ENCODE data around the gene PPT2. TPM values are rescaled to one million over a fixed set of nuclear protein-coding genes. Genes with fewer than 3 reads are reported as not detected.

PPT2 gene
- polyA plus RNA-seq, 1 donor from 2014 or later: 330 TPM

DNA sequence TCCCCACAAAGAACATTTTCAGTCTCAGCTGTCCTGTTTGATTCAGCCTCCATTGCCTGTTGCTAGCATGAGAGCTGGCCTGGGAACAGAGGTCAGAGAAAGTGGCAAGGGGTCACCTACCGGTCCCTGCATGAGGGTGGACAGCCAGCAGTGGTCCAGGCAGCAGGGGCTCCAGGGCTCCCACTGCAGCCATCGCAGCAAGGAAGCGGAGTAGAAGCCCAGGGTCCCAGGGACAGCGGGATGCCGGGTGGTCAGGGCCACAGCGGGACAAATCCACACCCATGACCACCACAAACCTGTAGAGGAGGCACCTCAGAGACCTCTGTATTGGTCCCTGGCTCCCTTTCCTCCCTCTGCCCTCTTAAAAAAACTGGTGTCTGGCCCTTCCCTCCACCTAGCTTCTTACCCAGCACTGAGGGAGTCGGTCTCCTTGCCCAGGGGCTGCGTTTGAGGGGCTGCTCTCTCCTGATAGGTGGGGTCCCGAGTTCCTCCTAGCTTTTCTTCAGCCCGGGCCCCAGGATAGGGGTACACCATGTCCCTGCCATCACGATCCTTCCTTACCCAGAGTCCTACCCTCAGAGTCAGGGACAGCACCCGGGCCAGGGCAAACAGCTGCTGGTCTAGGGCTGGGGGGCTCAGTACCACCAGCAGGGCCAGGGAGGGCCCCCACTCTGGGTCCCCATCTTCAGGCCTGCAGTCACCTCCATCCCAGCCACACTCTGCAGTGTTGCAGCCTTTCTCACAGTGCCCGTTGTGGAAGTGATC is 47.0 kb downstream of the PPT2 start:
- Histone ChIP-seq H3K79me2 (replicated peaks; ENCODE audit: insufficient read depth, low read length) (no peaks in the 10 kb centered on the region), H3K27ac (ENCODE audit: low read length) (no peak overlapping the region), H3K4me3 (ENCODE audit: low read length) (no peak overlapping the region), H3K9me3 (ENCODE audit: low read length) (no peaks in the 10 kb centered on the region), H3K9ac (ENCODE audit: low read length) (no peak overlapping the region), H4K20me1 (ENCODE audit: insufficient read depth) (no peaks in the 10 kb centered on the region), H3F3A (ENCODE audit: insufficient read depth, low read length, poor library complexity, severe bottlenecking) (no peaks in the 10 kb centered on the region), H3K9me2 (ENCODE audit: insufficient read depth, low read length) (no peaks in the 10 kb centered on the region), H3K36me3 (ENCODE audit: insufficient read depth, low read length) (no peaks in the 10 kb centered on the region), H2AFZ (ENCODE audit: low read depth, low read length) (no peak overlapping the region), H3K27me3 (ENCODE audit: insufficient read depth, low read depth, low read length) (no peaks in the 10 kb centered on the region), H3K4me2 (ENCODE audit: low read length) (no peak overlapping the region)
- TF ChIP-seq TAF1 (IDR thresholded peaks at IDR 0.05; ENCODE audit: low read depth) (no peak), CTCF (IDR thresholded peaks at IDR 0.05; ENCODE audit: poor library complexity, severe bottlenecking) (no peak), RAD21 (conservative IDR thresholded peaks at IDR 0.05) (no peak), EZH2 (IDR thresholded peaks at IDR 0.05; ENCODE audit: borderline replicate concordance, insufficient read depth, low read length, poor library complexity, severe bottlenecking) (no peak), MXI1 (conservative IDR thresholded peaks at IDR 0.05; ENCODE audit: poor library complexity, severe bottlenecking) (no peak), EP300 (conservative IDR thresholded peaks at IDR 0.05; ENCODE audit: poor library complexity, severe bottlenecking) (no peak), SMC3 (conservative IDR thresholded peaks at IDR 0.05; ENCODE audit: poor library complexity) (no peak), POLR2AphosphoS5 (IDR thresholded peaks at IDR 0.05) (no peak)
- TF ChIP-seq, protein P1, sequence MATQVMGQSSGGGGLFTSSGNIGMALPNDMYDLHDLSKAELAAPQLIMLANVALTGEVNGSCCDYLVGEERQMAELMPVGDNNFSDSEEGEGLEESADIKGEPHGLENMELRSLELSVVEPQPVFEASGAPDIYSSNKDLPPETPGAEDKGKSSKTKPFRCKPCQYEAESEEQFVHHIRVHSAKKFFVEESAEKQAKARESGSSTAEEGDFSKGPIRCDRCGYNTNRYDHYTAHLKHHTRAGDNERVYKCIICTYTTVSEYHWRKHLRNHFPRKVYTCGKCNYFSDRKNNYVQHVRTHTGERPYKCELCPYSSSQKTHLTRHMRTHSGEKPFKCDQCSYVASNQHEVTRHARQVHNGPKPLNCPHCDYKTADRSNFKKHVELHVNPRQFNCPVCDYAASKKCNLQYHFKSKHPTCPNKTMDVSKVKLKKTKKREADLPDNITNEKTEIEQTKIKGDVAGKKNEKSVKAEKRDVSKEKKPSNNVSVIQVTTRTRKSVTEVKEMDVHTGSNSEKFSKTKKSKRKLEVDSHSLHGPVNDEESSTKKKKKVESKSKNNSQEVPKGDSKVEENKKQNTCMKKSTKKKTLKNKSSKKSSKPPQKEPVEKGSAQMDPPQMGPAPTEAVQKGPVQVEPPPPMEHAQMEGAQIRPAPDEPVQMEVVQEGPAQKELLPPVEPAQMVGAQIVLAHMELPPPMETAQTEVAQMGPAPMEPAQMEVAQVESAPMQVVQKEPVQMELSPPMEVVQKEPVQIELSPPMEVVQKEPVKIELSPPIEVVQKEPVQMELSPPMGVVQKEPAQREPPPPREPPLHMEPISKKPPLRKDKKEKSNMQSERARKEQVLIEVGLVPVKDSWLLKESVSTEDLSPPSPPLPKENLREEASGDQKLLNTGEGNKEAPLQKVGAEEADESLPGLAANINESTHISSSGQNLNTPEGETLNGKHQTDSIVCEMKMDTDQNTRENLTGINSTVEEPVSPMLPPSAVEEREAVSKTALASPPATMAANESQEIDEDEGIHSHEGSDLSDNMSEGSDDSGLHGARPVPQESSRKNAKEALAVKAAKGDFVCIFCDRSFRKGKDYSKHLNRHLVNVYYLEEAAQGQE (IDR thresholded peaks at IDR 0.05; ENCODE audit: borderline replicate concordance): no peak

DNA sequence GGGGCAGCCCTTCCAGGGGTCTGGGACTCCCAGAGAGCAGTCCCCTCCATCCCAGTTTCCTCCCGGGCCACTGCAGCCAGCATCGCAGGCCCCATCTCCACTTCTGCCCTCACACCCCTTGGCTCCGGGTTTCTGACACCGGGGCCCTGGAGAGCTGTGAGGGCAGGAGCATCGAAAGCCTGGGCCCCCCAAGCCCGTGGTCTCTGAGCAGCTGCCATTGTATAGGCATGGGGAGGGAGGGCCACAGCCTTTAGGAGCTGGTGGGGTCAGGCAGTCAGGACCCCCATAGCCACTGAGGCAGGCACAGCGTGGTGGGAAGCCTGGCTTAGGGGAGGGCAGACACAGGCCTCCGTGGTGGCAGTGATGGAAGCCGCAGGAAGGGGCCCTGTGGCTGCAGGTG is 48.2 kb downstream of the PPT2 start:
- Histone ChIP-seq H3K9ac (ENCODE audit: low read length) (no peak overlapping the region), H4K20me1 (ENCODE audit: insufficient read depth) (no peaks in the 10 kb centered on the region), H3K79me2 (replicated peaks; ENCODE audit: insufficient read depth, low read length) (no peaks in the 10 kb centered on the region), H3F3A (ENCODE audit: insufficient read depth, low read length, poor library complexity, severe bottlenecking) (no peaks in the 10 kb centered on the region), H3K27ac (ENCODE audit: low read length) (no peak overlapping the region), H2AFZ (ENCODE audit: low read depth, low read length) (no peak overlapping the region), H3K4me2 (ENCODE audit: low read length) (no peak overlapping the region), H3K36me3 (ENCODE audit: insufficient read depth, low read length) (no peaks in the 10 kb centered on the region), H3K27me3 (ENCODE audit: insufficient read depth, low read depth, low read length) (no peaks in the 10 kb centered on the region), H3K9me2 (ENCODE audit: insufficient read depth, low read length) (no peaks in the 10 kb centered on the region), H3K4me3 (ENCODE audit: low read length) (no peak overlapping the region), H3K9me3 (ENCODE audit: low read length) (no peaks in the 10 kb centered on the region)
- TF ChIP-seq SMC3 (conservative IDR thresholded peaks at IDR 0.05; ENCODE audit: poor library complexity) (no peak), EP300 (conservative IDR thresholded peaks at IDR 0.05; ENCODE audit: poor library complexity, severe bottlenecking) (no peak), TAF1 (IDR thresholded peaks at IDR 0.05; ENCODE audit: low read depth) (no peak), CTCF (IDR thresholded peaks at IDR 0.05; ENCODE audit: poor library complexity, severe bottlenecking) (no peak), RAD21 (conservative IDR thresholded peaks at IDR 0.05) (no peak)
- TF ChIP-seq, protein P1 (IDR thresholded peaks at IDR 0.05; ENCODE audit: borderline replicate concordance): no peak

Measured in neural cell (in vitro differentiated cells).